Vagina (tissue), 2 donors: ENCODE data around the gene DAZAP2. TPM values are rescaled to one million over a fixed set of nuclear protein-coding genes. Genes with fewer than 3 reads are reported as not detected.
A peak's percentile ranks its signal among the peaks of the same experiment; 100 is the strongest.
"Not testable (repeated sequence)": the region's sequence is repeated elsewhere in the genome, so short reads cannot be mapped to it uniquely, and the experiment has no call there.

Experiments
- DNase-seq, 2 donors: peaks; one replicate each; pipeline ENCODE4 v3.0.0-alpha.2; 2017; ENCODE audit errors: extremely low spot score in 2 of 2
- H3K27ac ChIP-seq: fragments of 200-600 bp; sonication (generic); one replicate; pipeline ENCODE4 v1.5.1; 2019
- H3K27me3 ChIP-seq: fragments of 200-600 bp; sonication (generic); one replicate; pipeline ENCODE4 v1.5.1; 2019
- H3K36me3 ChIP-seq, 2 donors: fragments of 200-600 bp; sonication (generic); one replicate each; pipeline ENCODE4 v1.5.1; 2017 to 2019
- H3K4me1 ChIP-seq: fragments of 200-600 bp; sonication (generic); one replicate; pipeline ENCODE4 v1.5.1; 2019
- H3K4me3 ChIP-seq, 2 donors: fragments of 200-600 bp; sonication (generic); 1 replicate in 1 of 2; 2 replicates in 1 of 2; pipeline ENCODE4 v1.5.1; 2016 to 2019
- H3K9me3 ChIP-seq: fragments of 200-600 bp; sonication (generic); one replicate; pipeline ENCODE4 v1.5.1; 2019
- POLR2A ChIP-seq, 2 donors: fragments of 450-650 bp; IDR thresholded peaks; one replicate each; pipeline ENCODE4 v1.6.1; 2017; ENCODE audit warnings: antibody characterized with exemption in 2 of 2, mild to moderate bottlenecking in 2 of 2, moderate library complexity in 2 of 2
- POLR2AphosphoS5 ChIP-seq, 2 donors: sonication (generic); formaldehyde crosslinking; IDR thresholded peaks; one replicate each; pipeline ENCODE4 v1.9.0; 2017; ENCODE audit warnings: antibody characterized with exemption in 2 of 2, mild to moderate bottlenecking in 2 of 2, low read depth in 1 of 2; ENCODE audit not compliant: insufficient read depth in 1 of 2
- intact Hi-C: fragments of 100-400 bp; cut with DNase I; formaldehyde crosslinking; loops from one replicate; pipeline ENCODE4 v1.15.1; 2023
- total RNA-seq: library from RNA; depleted of rRNA; stranded (reverse); fragments of >200 nt; gene quantifications from one replicate; pipeline ENCODE4 v1.2.3, GENCODE V29; 2016
- TF ChIP-seq, protein P1 (sequence below), 3 experiments: fragments of 450-650 bp in 2 of 3; fragments of 200-600 bp in 1 of 3; sonication (generic) in 1 of 3; IDR thresholded peaks; one replicate each; pipeline ENCODE4 v1.5.1; 2017 to 2019; ENCODE audit warnings: antibody characterized with exemption in 3 of 3, mild to moderate bottlenecking in 2 of 3, moderate library complexity in 2 of 3

DAZAP2 gene
- total RNA-seq, 1 donor from 2014 or later: 230 TPM

DNA sequence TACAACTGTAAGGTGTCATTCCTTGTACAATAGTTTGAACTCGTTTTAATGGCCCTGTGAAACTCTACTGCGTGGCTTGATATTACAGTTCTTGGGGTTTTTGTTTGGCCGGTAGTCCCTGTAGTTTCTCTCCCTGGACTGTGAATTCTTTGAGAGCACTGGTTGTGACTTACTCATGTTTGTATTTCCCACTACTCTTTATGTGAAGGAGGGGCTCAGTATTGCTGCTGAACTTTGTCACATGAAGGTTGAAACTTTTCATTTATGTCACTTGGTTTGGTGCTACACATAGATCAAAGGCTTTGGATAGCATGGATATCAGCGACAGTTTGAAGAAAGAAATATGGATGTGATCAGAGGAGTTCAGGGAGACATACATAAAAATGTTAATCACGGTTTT lies 19.3 kb upstream of the DAZAP2 start:
- no peaks in the 10 kb centered on the region for H3K27me3 ChIP-seq
- intact Hi-C loops: no loop called here
- peaks cover 13% of the 10 kb centered on the region for H3K4me1 ChIP-seq
- H3K9me3 ChIP-seq: no peaks in the 10 kb centered on the region
- H3K36me3 ChIP-seq: no peaks in the 10 kb centered on the region
- no peak for DNase-seq
- H3K27ac ChIP-seq: peak overlapping the region; percentile 96
- peak overlapping the region in 1 of 2 donors; percentile 89 for H3K4me3 ChIP-seq
- TF ChIP-seq, protein P1, sequence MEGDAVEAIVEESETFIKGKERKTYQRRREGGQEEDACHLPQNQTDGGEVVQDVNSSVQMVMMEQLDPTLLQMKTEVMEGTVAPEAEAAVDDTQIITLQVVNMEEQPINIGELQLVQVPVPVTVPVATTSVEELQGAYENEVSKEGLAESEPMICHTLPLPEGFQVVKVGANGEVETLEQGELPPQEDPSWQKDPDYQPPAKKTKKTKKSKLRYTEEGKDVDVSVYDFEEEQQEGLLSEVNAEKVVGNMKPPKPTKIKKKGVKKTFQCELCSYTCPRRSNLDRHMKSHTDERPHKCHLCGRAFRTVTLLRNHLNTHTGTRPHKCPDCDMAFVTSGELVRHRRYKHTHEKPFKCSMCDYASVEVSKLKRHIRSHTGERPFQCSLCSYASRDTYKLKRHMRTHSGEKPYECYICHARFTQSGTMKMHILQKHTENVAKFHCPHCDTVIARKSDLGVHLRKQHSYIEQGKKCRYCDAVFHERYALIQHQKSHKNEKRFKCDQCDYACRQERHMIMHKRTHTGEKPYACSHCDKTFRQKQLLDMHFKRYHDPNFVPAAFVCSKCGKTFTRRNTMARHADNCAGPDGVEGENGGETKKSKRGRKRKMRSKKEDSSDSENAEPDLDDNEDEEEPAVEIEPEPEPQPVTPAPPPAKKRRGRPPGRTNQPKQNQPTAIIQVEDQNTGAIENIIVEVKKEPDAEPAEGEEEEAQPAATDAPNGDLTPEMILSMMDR (IDR thresholded peaks at IDR 0.05): no peak
- TF ChIP-seq POLR2AphosphoS5 (IDR thresholded peaks at IDR 0.05; ENCODE audit: insufficient read depth in 1 of 2, low read depth in 1 of 2) (no peak), POLR2A (IDR thresholded peaks at IDR 0.05) (no peak)

DNA sequence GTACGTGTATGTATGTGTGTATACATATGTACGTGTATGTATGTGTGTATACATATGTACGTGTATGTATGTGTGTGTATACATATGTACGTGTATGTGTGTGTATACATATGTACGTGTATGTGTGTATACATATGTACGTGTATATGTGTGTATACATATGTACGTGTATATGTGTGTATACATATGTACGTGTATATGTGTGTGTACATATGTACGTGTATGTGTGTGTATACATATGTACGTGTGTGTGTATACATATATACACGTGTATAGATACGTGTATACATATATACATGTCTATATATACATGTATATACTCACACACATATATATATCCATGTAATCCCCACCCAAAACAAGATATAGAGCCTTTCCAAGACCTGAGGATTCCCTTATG lies 18.8 kb upstream of the DAZAP2 start:
- intact Hi-C loops, H3K36me3 ChIP-seq, DNase-seq, H3K27me3 ChIP-seq, H3K9me3 ChIP-seq, H3K27ac ChIP-seq, H3K4me3 ChIP-seq: not testable (repeated sequence)
- peaks cover 13% of the 10 kb centered on the region for H3K4me1 ChIP-seq

DNA sequence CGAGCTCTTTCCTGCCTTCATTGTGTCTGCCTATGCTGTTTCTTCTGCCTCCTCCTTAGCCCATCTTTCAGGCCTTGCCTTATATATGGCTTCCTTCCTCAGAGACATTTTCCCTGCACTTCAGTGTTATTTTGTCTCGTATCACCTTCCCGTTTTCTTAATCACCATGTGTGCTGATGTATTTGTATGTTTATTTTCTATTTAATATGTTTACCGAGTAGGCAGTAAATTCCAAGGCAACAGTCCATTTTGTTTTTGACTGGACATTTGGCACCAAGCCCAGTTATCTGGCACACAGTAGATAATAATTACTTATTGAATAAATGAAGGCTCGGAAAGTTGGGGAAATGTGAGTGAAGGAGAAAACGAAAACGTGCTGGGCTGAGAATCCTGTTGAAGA lies 16.2 kb upstream of the DAZAP2 start:
- intact Hi-C loops: no loop called here
- Histone ChIP-seq H3K9me3 (no peaks in the 10 kb centered on the region), H3K27ac (no peak overlapping the region), H3K4me3 (no peak overlapping the region), H3K36me3 (no peaks in the 10 kb centered on the region), H3K4me1 (peaks cover 13% of the 10 kb centered on the region), H3K27me3 (no peaks in the 10 kb centered on the region)
- TF ChIP-seq, protein P1 (IDR thresholded peaks at IDR 0.05): no peak
- TF ChIP-seq POLR2AphosphoS5 (IDR thresholded peaks at IDR 0.05; ENCODE audit: insufficient read depth in 1 of 2, low read depth in 1 of 2) (no peak), POLR2A (IDR thresholded peaks at IDR 0.05) (no peak)
- no peak for DNase-seq

DNA sequence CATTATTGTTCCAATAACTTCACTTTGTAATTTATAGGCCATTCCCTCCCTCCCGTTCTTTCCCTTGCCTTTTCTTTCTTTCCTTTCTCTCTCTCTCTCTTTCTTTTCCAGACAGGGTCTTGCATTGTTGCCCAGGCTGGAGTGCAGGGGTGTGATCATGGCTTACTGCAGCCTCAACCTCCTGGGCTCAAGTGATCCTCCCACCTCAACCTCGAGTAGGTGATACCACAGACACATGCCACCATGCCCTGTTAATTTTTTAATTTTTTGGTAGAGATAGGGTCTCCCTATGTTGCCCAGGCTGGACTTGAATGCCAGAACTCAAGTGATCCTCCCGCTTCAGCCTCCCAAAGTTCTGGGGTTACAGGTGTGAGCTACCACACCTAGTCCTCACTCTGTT lies 14.0 kb upstream of the DAZAP2 start:
- no peak overlapping the region for H3K27ac ChIP-seq
- no peaks in the 10 kb centered on the region for H3K9me3 ChIP-seq
- no peak for TF ChIP-seq POLR2AphosphoS5 (IDR thresholded peaks at IDR 0.05; ENCODE audit: insufficient read depth in 1 of 2, low read depth in 1 of 2)
- TF ChIP-seq POLR2A (IDR thresholded peaks at IDR 0.05): no peak
- TF ChIP-seq, protein P1 (IDR thresholded peaks at IDR 0.05): no peak
- H3K4me3 ChIP-seq: no peak overlapping the region
- H3K4me1 ChIP-seq: no peaks in the 10 kb centered on the region
- intact Hi-C loops: no loop called here
- DNase-seq: no peak
- no peaks in the 10 kb centered on the region for H3K27me3 ChIP-seq
- no peaks in the 10 kb centered on the region for H3K36me3 ChIP-seq

GRCh38 chr12:51225234-51225633 lies 13.4 kb upstream of the DAZAP2 start:
- Histone ChIP-seq H3K4me3 (no peak overlapping the region), H3K27ac (no peak overlapping the region), H3K36me3 (no peaks in the 10 kb centered on the region), H3K9me3 (no peaks in the 10 kb centered on the region), H3K4me1 (no peaks in the 10 kb centered on the region), H3K27me3 (no peaks in the 10 kb centered on the region)
- DNase-seq: no peak
- TF ChIP-seq POLR2A (IDR thresholded peaks at IDR 0.05): no peak
- TF ChIP-seq, protein P1 (IDR thresholded peaks at IDR 0.05): no peak
- no peak for TF ChIP-seq POLR2AphosphoS5 (IDR thresholded peaks at IDR 0.05; ENCODE audit: insufficient read depth in 1 of 2, low read depth in 1 of 2)
- intact Hi-C loops: no loop called here

DNA sequence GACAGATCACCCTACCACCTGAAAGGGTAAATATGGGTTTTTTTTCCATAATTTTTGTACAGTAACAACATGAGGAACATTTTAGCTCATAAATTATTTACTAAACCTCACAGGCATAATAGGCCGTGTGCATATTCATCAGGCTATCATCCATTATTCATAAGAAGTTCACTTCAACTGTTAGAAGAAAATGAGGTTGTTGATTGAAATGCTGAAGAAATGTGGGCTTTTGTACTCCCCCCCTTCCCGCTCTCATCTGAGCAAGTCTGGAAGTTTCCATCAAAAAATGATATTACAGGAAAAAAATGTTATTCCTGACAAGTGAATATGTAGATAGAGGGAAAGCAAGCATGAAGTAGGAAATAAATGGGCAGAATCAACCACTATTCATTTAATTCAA lies 12.9 kb upstream of the DAZAP2 start:
- Histone ChIP-seq H3K4me3 (no peak overlapping the region), H3K36me3 (no peaks in the 10 kb centered on the region), H3K4me1 (no peaks in the 10 kb centered on the region), H3K9me3 (no peaks in the 10 kb centered on the region), H3K27ac (no peak overlapping the region), H3K27me3 (no peaks in the 10 kb centered on the region)
- DNase-seq: no peak
- TF ChIP-seq POLR2A (IDR thresholded peaks at IDR 0.05) (no peak), POLR2AphosphoS5 (IDR thresholded peaks at IDR 0.05; ENCODE audit: insufficient read depth in 1 of 2, low read depth in 1 of 2) (no peak)
- TF ChIP-seq, protein P1 (IDR thresholded peaks at IDR 0.05): no peak
- intact Hi-C loops: no loop called here

- DNase-seq, H3K9me3 ChIP-seq, H3K4me1 ChIP-seq, H3K4me3 ChIP-seq, H3K27me3 ChIP-seq, intact Hi-C loops, H3K36me3 ChIP-seq, H3K27ac ChIP-seq: not testable (repeated sequence)
These were observed 11.5 kb upstream of the DAZAP2 start for GRCh38 chr12:51227112-51227511.
